ENCODE data around the gene E2F7.

E2F7 gene

DNA sequence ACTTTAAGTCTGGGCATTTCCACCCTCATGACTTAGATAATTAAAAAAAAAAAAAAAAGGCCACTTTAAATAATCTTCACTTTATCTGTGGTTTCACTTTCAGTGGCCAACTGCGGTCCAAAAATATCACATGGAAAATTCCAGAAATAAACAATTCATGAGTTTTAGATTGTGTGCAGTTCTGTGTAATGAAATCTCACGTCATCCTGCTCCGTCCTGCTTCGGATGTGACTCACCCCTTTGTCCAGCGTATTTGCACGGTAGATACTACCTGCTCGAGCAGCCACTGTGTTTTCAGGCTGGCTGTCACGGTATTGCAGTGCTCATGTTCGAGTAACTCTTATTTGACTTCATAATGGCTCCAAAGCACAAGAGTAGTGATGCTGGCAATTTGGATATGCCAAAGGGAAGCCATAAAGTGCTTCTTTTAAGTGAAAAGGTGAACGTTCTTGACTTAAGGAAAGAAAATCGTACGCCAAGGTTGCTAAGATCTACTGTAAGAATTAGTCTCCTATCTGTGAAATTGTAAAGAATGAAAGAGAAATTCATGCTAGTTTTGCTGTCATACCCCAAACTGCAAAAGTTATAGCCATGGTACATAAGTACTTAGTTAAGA, 2.4 kb downstream of the E2F7 start:
- DNase-seq (ENCODE audit: low read depth in 2 of 2) = no peak

DNA sequence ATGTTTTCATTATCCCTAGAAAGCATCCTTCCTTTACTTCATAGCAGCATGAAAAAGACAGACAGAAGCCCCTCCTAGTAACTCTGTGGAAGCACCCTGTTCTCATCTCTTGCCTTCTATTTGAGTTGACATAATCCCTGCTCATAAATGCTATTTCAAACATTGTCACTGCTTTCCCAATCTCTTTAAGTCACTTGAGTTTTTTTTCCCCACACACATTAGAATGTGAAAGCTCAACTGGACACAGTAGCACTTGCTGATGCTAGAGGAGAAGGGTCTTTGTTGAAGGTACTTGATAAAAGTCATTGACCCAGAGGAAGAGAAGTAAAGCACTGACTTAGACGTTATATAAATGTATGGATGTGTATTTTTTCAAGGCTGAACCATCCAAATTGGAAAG, 3.0 kb downstream of the E2F7 start:
- no peak for DNase-seq (ENCODE audit: low read depth in 2 of 2)

DNA sequence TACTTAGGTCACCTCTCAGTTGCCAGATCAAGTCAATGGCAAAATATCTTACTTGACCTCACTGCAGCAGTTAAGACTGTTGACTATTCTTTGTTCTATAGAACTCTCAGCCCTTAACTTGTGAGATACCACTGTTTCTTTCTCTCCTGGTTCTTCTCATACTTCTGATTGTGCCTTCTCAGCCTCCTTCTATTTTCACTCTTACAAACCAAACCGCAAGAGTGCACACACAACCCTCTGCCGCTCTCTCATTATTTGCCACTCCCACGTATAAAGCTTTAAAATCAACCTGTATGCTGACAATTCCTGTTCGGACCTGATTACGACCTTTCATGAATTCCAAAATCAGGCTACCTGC, 4.5 kb downstream of the E2F7 start:
- DNase-seq (ENCODE audit: low read depth in 2 of 2) = no peak

DNA sequence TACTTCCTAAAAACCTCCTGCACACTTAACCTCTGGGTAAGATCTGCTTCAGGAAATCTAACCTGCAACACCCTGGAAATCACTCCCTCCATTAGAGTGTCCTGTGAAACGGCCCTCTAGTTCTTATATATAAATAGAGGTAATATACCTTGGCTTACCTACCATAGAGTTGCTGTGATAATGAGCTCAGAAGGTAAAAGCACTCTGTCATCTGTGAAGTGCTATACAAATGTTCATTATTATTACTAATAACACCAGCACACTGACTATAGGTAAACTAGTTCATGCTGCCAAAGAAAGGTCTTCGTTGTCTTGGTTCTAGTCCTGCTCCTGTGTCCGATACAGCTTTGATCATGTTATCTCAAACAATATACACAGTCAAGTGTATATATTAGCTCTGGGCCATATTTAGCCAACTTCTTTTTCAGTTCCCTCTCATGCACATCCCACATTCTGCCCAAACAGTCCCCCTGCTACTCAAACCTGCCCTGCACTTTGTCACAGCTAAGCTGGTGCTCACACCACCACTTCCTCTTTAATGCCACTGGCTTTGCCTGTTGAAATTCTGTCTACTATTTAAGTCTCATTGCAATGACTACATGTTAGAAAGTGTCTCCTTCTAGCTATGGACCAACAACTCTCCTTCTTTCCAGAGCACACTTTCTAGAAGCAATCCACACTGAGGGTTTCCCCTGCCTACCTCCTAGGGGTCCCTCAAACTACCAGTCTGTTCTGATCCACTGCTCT, 5.1 kb downstream of the E2F7 start:
- DNase-seq (ENCODE audit: low read depth in 2 of 2) = no peak

DNA sequence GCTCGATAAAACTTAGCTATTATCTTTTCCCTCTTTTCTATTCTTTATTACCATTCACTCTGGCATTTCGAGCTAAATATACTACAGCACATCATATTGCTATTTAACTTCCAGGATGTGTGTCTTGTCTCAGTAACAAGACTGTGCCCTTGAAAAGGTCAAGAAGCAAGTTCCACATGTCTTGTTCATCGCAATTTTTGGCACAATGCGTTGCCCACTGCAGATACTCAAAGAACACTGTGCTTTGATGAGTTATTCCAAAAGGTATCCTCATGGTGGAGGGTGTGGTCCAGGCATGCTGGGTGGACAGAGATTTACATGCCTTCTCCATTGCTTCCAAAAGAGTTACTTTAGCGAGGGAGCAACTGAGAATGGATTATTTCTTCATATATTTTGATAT, 6.6 kb downstream of the E2F7 start:
- DNase-seq (ENCODE audit: low read depth in 2 of 2) = no peak

DNA sequence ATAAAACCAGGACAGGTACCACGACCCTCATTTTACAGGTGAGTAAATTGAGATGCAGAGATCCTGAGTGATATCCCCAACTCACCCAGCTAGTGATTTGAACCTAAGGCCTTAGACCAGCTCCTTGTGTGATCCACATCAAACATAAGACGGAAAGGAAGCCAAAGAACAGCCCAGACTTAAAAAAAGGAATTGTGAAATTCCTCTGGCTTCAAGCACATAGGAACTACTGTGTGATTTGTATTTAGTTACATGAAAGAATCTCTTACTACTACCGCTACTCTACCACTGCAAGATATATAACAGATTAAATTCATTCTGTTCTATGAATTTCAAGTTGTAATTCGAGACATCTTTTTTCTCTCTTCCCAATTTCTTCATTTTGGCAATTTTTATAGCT, 10.5 kb downstream of the E2F7 start:
- no peak for DNase-seq (ENCODE audit: low read depth in 2 of 2)

DNA sequence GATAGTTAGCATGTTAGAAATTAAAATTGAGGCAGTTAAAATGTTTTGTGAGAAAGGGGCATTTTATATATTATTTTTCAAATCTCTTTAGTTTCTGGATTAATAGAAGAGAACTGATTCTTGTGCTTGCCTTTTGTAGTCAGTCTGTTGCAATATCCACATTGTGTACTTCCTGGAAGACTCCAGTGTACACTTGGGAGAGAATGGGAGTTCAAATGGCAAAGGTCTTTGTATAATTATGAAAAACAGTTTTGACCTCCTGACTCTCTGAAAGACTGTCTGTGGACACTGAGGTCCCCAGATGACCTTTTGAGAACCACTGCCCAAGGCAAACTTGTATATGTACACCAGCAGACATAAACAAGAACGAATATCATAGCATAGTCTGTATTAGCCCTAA, 12.1 kb downstream of the E2F7 start:
- DNase-seq (ENCODE audit: low read depth in 2 of 2) = no peak

DNA sequence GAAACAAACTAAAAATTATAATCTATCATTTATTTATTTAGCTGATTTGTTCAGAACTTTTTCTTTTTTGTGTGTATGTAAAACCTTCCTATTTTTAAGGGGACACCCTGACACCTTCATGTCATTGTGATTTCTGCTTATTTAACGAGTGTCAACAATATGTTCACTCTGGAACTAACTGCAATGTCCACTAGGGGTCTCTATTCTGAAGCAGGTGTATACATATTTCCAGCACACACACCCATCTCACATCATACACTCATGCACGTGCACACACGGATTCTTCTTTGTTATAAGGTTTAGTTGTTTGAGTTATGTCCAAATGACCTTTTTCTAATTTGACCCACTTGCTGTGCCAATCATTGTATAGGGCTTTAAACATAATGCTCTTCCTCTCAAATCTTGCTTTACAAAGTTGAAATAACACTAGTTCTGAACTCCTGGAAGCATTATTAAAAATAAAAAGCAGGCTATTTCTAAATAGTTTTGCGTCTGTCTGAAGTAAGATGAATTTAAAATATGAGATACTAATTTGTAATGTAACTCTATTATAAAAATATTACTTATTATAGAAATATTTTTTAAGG, 15.5 kb downstream of the E2F7 start:
- DNase-seq (ENCODE audit: low read depth in 2 of 2) = no peak

DNA sequence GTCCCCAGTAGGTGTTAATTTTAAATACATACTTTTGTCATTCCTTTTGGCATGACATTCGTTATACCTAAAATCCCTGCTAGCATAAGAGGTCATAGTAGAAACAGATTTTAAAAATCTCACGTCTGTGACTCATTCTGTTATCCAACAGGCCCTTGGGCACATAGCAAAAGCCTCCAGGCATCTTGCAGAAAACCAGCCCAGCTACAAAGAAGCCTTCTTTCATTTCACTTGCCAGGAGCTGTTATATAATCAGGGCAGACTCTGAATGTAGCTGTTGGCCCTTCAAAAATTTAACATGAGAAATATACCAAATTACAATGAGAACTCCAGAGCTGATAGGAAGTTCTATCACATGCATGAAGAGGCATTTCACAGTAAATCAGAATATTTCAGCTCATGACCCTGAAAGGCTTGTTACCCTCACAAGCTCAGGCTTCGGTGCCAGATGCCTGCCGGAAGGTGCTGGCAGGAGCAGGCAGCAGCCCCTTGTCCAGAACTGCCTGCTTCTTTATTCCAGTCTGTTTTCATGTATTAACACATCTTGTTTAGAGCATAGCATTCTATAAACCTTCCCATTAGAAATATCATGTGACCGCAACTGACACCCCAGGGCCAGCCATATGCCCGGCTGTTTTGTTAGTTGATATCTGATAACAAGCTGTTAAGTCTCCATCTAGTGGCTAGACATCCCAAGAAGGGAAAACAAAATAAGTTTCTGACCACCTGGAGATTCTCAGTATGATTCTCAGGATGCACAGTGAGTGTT, 17.8 kb downstream of the E2F7 start:
- DNase-seq (ENCODE audit: low read depth in 2 of 2) = no peak

DNA sequence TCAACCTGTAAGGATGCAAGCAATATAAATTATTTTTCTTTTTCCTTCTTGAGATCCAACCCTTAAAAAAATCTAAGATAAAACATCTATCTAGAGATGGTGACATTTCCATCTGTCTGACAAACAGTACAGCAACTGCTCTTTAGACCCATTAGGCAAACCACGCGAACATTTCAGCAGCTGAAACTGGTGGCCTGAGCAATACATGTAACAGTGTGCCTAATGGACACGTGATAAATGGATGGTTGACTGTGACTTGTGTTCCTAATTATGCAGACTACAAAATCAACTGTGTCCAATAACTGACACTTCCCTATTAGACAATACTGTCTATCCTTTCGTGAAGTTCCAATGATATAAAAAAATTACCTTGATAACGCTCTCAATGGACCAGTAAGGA, 18.9 kb downstream of the E2F7 start:
- no peak for DNase-seq (ENCODE audit: low read depth in 2 of 2)

DNA sequence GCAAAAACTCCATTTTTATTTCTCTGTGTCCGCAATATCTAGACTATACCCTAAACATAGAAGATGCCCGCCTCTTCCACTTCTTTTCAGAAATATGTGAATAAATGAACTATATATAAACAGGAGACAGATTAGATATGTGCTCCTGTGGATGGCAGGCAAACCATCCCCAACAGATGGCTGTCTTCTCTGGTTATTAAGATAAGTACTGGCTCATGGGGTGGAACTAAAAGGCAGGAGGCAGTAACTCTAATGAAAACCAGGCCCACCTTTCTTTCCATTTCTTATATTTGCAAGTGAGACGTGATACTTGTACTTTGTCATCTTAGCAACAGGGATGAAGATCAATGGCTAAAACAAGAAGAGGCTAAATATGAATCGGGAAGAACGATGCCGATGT, 20.2 kb downstream of the E2F7 start:
- DNase-seq (ENCODE audit: low read depth in 2 of 2) = no peak

DNA sequence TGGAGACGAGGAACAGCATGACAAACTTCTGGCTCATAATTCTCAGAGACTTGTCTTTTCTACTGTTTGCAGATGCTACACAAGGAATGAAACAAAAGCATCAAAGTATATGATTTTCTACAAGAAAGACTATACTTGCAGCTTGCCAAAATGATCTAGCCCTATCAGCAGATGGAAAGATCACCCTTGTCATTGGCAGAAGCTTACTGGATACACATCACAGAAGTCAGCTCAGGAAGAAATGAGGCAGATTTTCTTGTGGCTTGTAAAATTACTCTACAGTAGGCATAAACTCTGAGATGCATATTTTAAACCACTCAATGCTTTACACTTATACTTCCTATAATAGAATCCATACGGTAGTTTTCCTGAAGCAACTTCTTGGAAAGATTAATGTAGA, 20.6 kb downstream of the E2F7 start:
- no peak for DNase-seq (ENCODE audit: low read depth in 2 of 2)

DNA sequence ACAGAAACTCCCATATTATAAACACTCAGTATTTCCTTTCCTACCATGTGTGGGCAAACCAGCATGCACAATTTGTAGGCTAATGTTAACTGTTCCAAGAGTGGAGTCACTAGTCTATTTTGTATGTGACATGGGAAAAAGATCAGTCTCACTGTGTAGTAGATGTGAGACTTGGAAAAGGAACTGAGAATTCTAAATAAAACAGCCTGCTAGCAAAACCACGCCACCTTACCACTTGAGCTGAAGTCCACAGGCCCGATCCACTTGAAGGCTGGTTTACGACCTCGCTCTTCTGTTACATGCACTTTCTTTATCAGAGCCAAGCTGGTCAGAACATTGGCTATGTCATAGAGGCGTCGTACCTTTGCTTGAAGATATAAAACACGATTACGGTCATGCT, 22.5 kb downstream of the E2F7 start:
- DNase-seq (ENCODE audit: low read depth in 2 of 2) = no peak

DNA sequence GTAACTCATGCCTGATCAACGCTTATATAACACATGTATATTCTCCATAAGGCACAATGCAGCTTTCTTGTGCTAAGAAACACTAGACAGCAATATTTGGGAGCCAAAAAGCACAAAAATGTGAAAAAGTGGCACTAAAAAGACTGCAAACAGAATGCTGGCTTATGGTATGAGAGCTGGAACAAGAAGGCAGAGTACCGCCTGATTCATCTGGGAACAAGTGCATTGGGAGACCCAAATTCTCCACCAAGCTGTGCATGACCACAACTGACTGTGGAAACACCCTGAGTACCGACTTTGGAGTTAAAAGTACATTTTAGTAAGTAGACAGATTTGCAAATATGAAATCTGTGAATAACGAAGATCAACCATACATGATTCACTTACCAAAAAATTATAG, 25.1 kb downstream of the E2F7 start:
- DNase-seq (ENCODE audit: low read depth in 2 of 2) = no peak

DNA sequence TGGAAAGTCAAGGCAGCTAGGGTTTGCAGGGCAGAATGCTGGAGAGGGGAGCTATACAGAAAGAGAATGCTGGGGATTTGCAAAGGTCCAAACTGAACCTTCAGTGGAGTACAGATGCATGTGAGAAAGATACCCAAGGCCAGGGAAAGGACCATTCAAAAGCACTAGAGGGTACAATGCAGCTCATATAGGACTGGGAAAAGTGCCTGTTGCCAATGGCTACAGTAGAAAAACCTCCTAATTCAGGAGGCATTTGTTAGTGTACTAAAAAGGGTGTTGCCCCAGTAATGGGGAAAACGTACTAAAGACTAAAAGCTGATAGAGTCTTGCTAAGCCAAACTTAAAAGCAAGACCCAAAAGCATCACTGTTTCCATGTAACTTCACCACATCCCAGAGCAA, 30.1 kb downstream of the E2F7 start:
- no peak for DNase-seq (ENCODE audit: low read depth in 2 of 2)

DNA sequence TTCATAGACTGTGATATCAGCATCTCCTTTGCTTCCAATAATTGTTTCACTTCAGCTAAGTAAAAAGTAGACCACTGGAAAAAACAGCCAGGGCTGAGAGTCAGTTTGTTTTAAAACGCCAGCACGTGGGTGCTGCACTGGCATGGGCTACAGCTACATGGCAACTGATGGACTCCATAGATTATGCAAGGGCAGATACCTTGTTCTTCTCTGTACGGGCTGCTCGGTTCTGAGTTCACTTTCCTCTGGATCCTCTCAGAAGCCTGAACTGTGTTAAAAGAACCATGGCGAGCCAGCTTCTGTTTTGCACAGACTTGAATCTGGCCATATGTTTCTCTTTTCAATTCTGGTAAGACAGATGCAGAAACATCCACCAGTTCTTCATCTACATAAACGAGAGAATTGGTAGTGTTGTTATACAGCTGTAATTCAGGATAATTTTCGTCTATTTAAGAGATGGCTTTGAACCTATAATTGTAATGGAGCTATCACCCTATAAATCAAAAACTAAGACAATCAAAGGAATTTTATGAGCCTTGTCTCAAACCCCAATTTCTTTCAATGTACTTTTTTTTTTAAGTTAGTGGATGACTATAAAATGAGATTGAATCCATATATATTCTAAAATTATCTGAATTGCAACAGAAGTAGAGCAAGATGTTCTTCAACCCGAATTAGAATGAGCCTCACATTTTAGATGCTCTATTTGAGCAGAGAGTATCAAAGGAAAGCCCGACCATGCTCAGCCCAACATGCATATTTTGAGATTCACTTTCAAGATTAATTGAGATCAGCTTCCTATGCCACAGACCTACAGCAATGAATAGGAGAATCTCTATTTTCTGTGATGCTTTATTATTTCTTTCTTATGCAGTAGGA, 31.5 kb downstream of the E2F7 start:
- DNase-seq (ENCODE audit: low read depth in 2 of 2) = no peak

DNA sequence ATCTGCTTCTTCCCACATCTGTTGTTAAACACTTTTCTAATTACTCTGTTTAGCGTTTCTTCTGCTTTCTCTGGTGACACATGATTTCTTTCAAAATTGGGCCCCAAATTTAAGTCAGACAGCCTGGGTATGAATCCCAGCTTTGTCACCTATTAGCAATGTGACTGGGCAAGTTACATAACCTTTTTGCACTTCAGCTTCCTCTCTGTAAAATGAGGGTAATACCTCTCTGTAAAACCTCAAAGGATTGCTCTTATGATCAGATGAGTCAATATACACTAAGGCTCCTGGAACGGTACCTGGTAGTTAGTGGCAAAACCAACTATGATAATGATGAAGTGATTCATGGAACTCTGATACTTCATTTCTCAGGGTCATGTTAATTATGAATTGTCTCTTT, 33.0 kb downstream of the E2F7 start:
- DNase-seq (ENCODE audit: low read depth in 2 of 2) = no peak

DNA sequence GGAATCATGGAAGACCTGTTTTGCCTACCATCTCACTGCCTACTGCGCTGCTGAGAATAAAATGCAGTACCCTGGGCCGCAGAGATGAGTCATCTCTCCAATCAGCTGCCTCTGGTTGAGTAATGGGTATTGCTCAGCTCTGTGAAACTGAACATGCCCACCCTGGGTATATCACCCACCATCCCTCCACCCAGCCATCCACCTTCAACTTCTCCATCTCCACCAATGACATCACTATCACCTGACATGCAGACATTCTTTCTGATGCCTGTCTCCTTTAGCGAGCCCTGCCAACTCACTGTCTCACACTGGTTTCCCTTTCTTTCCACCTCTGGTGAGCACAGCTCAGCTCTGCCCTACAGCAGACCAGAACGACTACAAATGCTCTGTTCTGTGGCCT, 33.6 kb downstream of the E2F7 start:
- no peak for DNase-seq (ENCODE audit: low read depth in 2 of 2)

DNA sequence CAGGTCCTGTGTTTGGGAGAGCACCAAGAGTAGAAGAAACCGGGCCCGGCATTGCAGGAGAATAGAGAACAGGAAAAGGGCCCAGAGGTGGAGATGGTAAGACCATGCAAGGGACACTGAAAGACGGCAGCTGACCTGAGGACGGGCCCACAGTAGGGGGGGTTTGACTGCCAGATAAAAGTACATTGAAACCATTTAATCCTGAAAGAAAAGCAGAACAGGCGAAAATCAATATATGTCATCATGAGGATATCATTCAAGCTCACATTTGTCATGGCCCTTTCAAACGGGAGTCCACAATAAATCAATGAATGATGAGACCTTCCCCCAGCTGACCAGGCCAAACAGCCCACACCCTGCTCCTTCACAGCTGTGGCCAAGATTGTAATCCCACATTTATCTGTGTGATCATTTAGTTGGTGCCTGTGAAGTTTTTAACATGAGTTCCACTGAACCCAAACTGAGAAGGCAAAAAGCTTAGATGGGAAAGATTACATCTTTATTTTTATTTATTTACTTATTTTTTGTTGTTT, 39.5 kb downstream of the E2F7 start:
- DNase-seq (ENCODE audit: low read depth in 2 of 2) = no peak

DNA sequence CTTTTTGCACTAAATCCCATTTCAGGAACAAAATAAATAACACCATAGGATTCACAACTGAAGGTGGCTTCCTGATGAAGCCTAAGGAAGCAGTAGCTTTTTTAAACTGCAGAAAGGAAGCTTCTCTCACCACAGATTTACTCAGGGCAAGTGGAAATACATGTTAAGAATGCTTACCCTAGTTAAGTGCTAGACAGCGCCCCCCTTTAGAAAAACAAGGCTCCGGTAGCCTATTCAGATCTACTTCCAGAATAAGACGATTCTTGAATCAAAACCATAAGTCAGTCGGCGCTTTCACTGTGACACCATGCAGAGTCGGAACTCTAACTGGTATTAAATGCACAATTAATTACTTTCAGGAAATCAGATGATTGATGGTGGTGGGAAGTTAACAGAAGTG, 41.9 kb downstream of the E2F7 start:
- no peak for DNase-seq (ENCODE audit: low read depth in 2 of 2)

DNA sequence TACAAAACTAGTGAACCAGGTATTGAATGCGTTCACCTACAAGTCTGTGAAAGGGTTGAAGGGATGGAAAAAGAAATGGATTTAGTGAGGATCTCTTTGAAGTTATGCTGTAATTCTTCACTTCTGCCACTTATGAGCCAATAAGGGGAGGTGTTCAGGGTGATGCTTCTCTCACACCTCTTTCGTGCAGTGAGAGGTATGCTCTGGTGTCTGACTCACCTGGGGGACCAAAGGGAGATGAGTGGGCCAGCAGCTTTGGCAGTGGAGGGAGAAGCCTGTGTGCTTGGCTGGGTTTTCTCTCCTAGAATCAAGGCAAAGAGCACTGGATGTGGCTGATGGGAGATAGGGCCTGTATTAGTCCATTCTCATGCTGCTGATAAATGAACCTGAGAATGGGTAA, 45.4 kb downstream of the E2F7 start:
- DNase-seq (ENCODE audit: low read depth in 2 of 2) = no peak

DNA sequence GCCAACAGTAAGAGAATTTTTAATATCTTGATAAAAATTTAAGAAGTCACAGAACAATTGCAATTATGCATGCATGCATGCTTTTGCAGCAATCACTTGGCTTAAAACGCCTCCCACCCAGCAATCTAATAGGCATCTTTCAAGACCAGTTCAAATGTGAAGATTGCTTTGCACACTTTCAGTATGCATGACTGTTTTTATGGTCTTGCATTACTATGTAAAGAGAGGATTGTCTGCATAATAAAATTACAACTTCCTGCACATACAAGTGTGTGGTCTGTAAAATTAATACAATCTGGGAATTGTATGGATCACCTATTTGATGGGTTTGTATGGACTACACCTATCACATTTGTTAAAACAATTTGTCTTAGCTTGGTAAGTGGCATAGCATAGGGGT, 48.8 kb downstream of the E2F7 start:
- no peak for DNase-seq (ENCODE audit: low read depth in 2 of 2)
